Stimulated activated naive CD8-positive, alpha-beta T cell treated with anti-CD3 and anti-CD28 coated beads, Interleukin-15, amount 100 ng/mL, for 72 hours (primary cell): ENCODE results near the gene ADGRF5.

Source experiments
- ATAC-seq: fragments of 150-1000 bp; cut with Tn5 transposase; 2 replicates; pipeline ENCODE4 v1.10.0; 2021; ENCODE audit warnings: mild to moderate bottlenecking, moderate library complexity
- DNase-seq, 2 donors: peaks; one replicate each; pipeline ENCODE4 v3.0.0; 2021 to 2022
- H3K27ac Mint-ChIP-seq, 2 donors: one replicate each; pipeline ENCODE4 v1.8.0; 2022; ENCODE audit warnings: mild to moderate bottlenecking in 2 of 2, mixed read lengths in 2 of 2, moderate library complexity in 2 of 2
- H3K27me3 Mint-ChIP-seq: one replicate; pipeline ENCODE4 v1.8.0; 2022; ENCODE audit warnings: mixed read lengths
- H3K4me1 Mint-ChIP-seq: one replicate; pipeline ENCODE4 v1.8.0; 2022; ENCODE audit warnings: mild to moderate bottlenecking, mixed read lengths
- H3K4me3 Mint-ChIP-seq, 2 donors: one replicate each; pipeline ENCODE4 v1.8.0; 2022; ENCODE audit warnings: mild to moderate bottlenecking in 2 of 2, mixed read lengths in 2 of 2, moderate library complexity in 1 of 2
- H3K9me3 Mint-ChIP-seq, 2 donors: one replicate each; pipeline ENCODE4 v1.8.0; 2022; ENCODE audit warnings: mixed read lengths in 2 of 2

ADGRF5 gene

DNA sequence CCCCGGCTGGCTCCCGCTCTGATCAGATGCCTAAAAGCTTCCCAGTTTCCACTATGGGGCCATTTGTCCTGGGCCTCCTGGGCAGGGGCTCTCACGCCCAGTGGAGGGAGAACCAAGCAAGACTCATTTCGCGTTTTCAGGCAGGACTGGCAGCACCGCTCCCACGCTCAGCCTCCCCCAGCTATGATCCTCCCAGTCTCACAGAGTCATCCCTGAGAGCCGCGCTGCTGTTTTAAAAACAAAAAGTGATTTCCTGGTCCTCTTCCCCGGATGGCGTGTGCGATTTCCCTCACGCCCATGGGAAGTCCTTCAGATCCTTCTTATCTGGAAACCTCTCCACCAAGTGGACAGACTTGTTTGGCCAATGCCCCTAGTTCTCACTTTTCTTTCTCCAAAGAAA is at the start of gene ADGRF5:
Gene ADGRF5 (minus strand): TSS at position 208 of the 400 bp plus-strand sequence. CDS start 15,176 bp downstream, outside the sequence.
- Mint-ChIP-seq H3K9me3 (peaks cover 0 to 8% of the 10 kb centered on the region in 2 donors), H3K4me1 (no peaks in the 10 kb centered on the region), H3K27me3 (peaks cover 32% of the 10 kb centered on the region), H3K27ac (no peak within 1 kb of the TSS), H3K4me3 (no peak within 1 kb of the TSS)
- no peak for ATAC-seq
- no peak for DNase-seq

DNA sequence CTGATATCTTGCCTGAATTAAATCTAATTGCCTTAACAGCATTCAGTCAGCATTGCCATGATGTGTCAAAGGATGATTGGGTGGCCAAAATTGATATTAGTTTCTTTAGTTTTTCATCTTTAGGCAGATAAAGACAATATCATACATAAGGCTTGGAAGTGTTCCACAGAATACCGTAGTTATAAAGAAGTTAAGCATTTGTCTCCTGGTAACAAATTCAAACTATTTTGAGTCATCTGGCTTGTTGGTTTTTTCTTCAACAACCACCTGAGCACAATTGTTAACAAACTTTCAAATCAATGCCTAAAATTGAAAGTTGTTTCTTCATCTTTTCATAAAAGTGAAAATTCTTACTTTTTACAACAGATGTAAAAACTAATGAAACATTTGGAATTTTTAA is 47.5 kb upstream of the ADGRF5 start:
- Mint-ChIP-seq H3K4me3 (no peak overlapping the region), H3K9me3 (no peaks in the 10 kb centered on the region), H3K27ac (no peak overlapping the region), H3K27me3 (peaks cover 18% of the 10 kb centered on the region), H3K4me1 (no peaks in the 10 kb centered on the region)
- DNase-seq: no peak
- ATAC-seq: no peak

- H3K4me1 Mint-ChIP-seq: no peaks in the 10 kb centered on the region
- DNase-seq (no peak), ATAC-seq (no peak)
- H3K27ac Mint-ChIP-seq: no peak overlapping the region
- H3K27me3 Mint-ChIP-seq: peaks cover 18% of the 10 kb centered on the region
- H3K9me3 Mint-ChIP-seq: no peaks in the 10 kb centered on the region
- no peak overlapping the region for H3K4me3 Mint-ChIP-seq
Measured at GRCh38 chr6:46967826-46968349, 46.1 kb upstream of the ADGRF5 start.

DNA sequence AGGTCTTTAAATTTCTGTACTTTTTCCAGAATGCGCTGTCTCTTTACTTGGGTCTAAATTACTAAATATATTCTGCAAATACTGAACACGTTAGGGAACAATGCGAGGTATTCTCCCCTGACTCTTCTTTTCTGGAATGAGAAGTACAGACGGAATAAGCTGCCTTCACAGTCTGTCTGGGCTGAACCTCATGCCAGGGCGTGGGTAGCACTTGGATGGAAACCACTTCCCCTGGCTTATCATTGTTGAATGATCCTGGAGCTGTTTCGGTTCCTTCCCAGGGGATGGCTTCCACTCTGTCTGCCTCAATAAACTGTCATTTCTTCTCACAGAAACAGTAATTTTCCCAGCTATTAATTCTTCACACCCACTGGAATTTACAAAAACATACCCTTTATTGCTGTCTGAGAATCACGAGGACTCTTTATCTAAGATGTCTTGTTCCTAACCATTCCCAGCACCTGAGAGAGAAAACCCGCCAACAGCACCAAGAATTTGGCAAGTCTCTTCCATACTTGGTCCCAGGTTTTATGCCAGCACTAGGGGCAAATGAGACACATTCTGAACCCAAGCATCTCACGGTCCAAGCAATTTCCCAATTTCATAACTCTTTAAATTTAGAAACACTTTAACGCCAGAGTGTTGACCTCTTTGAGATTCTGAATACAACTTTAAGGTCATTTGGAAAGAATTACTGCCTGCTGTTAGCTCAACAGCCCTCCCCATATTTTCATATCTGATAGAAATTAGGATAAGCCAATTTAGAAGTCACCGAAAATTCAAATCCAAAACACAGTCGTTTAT is 43.2 kb upstream of the ADGRF5 start:
- Mint-ChIP-seq H3K27ac (no peak overlapping the region), H3K9me3 (no peaks in the 10 kb centered on the region), H3K4me1 (no peaks in the 10 kb centered on the region), H3K27me3 (peaks cover 9% of the 10 kb centered on the region), H3K4me3 (no peak overlapping the region)
- ATAC-seq: no peak
- no peak for DNase-seq

DNA sequence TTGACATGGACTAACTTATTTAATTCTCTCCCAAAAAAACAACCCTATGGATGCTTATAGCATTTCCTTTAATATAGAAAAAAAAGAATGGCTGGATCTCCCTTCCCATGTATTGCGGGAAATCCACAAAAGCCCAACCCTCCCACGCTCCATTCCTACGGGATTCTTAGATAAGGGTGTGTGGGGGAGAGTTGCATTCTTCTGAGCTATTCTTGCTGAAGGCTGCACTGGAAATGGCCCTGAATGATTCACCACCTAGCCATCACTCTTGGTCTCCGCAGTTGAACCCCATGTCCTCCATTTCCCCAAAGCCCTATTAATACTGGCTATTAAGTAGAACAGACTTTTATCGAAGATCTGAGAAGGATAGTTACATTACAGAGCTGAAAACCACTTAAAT is 41.9 kb upstream of the ADGRF5 start:
- Mint-ChIP-seq H3K4me1 (no peaks in the 10 kb centered on the region), H3K27me3 (peaks cover 16% of the 10 kb centered on the region), H3K9me3 (no peaks in the 10 kb centered on the region), H3K4me3 (no peak overlapping the region), H3K27ac (no peak overlapping the region)
- DNase-seq: no peak
- no peak for ATAC-seq

DNA sequence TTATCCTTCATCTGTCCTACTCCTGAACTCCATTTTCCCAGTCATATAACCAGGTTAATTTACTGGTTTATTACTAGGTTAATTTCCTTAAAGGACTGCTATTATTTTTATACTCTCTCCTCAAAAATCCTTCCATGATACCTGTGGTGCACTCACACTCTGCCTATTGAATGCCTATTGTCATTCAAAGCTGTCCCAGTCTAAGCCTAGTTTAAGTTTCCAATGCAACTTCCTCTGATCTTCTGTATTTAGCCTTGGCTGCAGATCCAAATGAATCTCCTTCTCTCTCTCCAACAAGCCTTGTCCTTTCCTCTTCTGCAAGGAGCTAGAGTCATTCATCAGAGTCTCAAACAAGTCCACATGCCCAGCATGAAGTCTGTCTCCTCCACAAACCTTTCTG is 41.3 kb upstream of the ADGRF5 start:
- ATAC-seq (no peak), DNase-seq (no peak)
- Mint-ChIP-seq H3K27me3 (peaks cover 16% of the 10 kb centered on the region), H3K9me3 (no peaks in the 10 kb centered on the region), H3K4me1 (no peaks in the 10 kb centered on the region), H3K27ac (no peak overlapping the region), H3K4me3 (no peak overlapping the region)

- no peak for ATAC-seq
- Mint-ChIP-seq H3K4me3 (no peak overlapping the region), H3K27me3 (peaks cover 18% of the 10 kb centered on the region), H3K9me3 (no peaks in the 10 kb centered on the region), H3K27ac (no peak overlapping the region), H3K4me1 (no peaks in the 10 kb centered on the region)
- DNase-seq: no peak
Measured at GRCh38 chr6:46961711-46962110, 40.0 kb upstream of the ADGRF5 start.

GRCh38 chr6:46961232-46961631 is 39.5 kb upstream of the ADGRF5 start:
- Mint-ChIP-seq H3K9me3 (no peaks in the 10 kb centered on the region), H3K4me1 (no peaks in the 10 kb centered on the region), H3K4me3 (no peak overlapping the region), H3K27me3 (peaks cover 18% of the 10 kb centered on the region), H3K27ac (no peak overlapping the region)
- DNase-seq (no peak), ATAC-seq (no peak)

- Mint-ChIP-seq H3K27ac (no peak overlapping the region), H3K27me3 (peaks cover 28% of the 10 kb centered on the region), H3K4me3 (no peak overlapping the region), H3K4me1 (no peaks in the 10 kb centered on the region), H3K9me3 (no peaks in the 10 kb centered on the region)
- DNase-seq: no peak
- no peak for ATAC-seq
Measured at GRCh38 chr6:46959419-46959818, 37.7 kb upstream of the ADGRF5 start.

GRCh38 chr6:46956409-46956808 is 34.7 kb upstream of the ADGRF5 start:
- ATAC-seq (no peak), DNase-seq (no peak)
- Mint-ChIP-seq H3K4me1 (no peaks in the 10 kb centered on the region), H3K4me3 (no peak overlapping the region), H3K27ac (no peak overlapping the region), H3K9me3 (no peaks in the 10 kb centered on the region), H3K27me3 (peaks cover 28% of the 10 kb centered on the region)

DNA sequence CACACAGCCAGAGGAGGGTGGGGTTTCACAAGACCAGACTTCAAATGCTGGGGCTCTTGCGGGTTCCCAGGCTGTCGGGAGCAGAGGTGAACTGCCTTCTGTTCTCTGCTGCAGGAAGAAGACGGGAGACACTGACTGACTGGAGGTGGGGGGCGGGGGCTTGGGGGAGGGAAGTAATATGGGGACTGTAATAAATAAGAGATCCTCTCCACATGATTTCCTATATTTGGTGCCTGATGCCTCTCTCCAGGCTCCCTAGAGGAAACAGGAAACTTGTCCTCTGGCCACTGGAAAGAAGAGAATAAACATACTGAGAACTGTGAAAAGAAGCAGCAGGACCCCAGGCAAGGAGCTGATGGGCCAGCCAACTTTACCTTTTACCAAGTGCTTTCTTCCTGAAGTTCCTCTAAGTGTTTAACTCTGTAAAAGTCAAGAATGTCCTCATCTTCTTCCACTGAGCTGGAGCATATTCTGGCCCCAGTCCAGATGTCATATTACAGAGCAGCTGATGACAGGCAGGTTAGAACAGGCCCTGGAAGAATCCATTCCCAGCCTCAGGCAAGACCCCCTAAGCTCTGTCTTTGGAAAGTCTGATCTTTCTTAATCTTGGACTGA is 33.2 kb upstream of the ADGRF5 start:
- H3K4me3 Mint-ChIP-seq: no peak overlapping the region

GRCh38 chr6:46953921-46954320 is 32.2 kb upstream of the ADGRF5 start:
- Mint-ChIP-seq H3K9me3 (no peaks in the 10 kb centered on the region), H3K27ac (no peak overlapping the region), H3K27me3 (peaks cover 29% of the 10 kb centered on the region), H3K4me1 (no peaks in the 10 kb centered on the region), H3K4me3 (no peak overlapping the region)
- no peak for DNase-seq
- no peak for ATAC-seq

More for the DNA sequence above, 33.2 kb upstream of the ADGRF5 start:
- ATAC-seq (no peak), DNase-seq (no peak)
- Mint-ChIP-seq H3K9me3 (no peaks in the 10 kb centered on the region), H3K4me1 (no peaks in the 10 kb centered on the region), H3K27ac (no peak overlapping the region), H3K27me3 (peaks cover 36% of the 10 kb centered on the region)

DNA sequence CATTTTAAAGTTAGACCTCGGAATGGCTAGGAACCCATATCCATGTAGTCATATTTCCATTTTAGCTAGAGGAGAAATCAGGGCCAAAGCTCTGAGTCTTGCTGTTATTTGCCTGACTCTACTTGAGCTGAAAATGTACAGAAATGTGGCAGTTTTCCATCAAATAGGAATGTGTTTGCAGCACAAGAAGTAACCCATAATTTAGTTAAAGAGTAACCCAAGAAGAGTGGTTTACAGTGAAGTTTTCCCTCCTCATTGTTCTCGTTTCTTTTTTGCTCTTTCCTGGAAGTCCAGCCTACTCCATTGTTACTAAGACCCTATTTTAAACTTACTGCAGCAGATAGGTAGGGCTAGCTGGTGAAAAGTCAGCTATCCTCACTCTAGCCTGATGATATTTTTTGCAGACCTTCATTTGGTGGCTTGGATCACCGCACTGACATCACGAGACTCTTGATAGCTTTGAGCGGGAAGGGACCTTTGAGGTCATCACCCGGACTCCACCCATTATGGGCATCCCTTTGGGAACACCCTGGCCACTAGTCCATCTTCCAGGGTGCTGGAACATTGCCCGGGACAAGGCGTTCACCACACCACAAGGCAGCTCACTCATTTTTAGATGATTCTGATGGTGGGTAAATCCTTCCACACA is 28.0 kb upstream of the ADGRF5 start:
- H3K27me3 Mint-ChIP-seq: peaks cover 8% of the 10 kb centered on the region
- H3K9me3 Mint-ChIP-seq: no peaks in the 10 kb centered on the region
- no peak overlapping the region for H3K27ac Mint-ChIP-seq
- no peak for DNase-seq
- ATAC-seq: no peak
- H3K4me1 Mint-ChIP-seq: no peaks in the 10 kb centered on the region
- H3K4me3 Mint-ChIP-seq: no peak overlapping the region

DNA sequence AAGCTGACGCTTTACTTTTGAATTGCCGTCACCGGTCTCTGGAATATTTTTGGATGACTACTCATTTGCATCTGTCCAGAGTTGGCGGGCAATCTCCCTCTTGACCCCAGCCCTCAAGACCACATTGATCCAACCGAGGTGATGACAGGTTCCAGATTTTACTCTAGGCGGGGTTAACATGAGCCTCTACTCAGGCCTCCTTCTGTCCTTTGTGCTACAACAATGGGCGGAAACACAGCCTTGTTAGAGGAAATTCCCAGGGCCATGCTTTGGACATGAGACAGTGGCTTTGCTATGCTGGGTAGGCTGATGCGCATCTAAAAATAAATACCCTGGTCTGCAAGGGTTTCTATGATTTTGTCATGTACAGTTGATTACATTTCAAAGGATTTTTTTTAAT is 27.0 kb upstream of the ADGRF5 start:
- ATAC-seq (no peak), DNase-seq (no peak)
- H3K9me3 Mint-ChIP-seq: no peaks in the 10 kb centered on the region

DNA sequence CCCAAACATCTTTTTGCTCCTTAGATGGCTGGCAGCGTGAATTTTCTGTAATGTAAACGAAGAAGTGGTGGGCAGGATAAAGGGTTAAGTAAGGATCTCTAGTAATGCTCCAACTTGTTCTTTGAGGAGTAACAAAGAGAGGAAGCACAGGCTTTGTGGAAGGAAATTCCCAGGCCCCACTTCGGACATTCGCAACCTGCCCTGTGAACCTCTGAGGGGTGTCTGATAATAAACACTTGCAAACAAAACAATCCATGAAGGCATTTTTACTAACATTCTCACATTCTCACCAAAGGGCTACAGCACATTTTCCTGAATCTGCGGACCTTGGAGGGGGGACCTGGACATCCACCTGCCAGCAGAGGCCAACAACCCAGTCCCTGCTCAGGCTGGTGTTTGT is 25.8 kb upstream of the ADGRF5 start:
- DNase-seq: no peak
- no peaks in the 10 kb centered on the region for H3K4me1 Mint-ChIP-seq
- H3K9me3 Mint-ChIP-seq: no peaks in the 10 kb centered on the region
- peaks cover 8% of the 10 kb centered on the region for H3K27me3 Mint-ChIP-seq
- H3K4me3 Mint-ChIP-seq: no peak overlapping the region
- no peak overlapping the region for H3K27ac Mint-ChIP-seq
- ATAC-seq: no peak

More for the DNA sequence above, 27.0 kb upstream of the ADGRF5 start:
- Mint-ChIP-seq H3K4me1 (no peaks in the 10 kb centered on the region), H3K27me3 (peaks cover 8% of the 10 kb centered on the region), H3K27ac (no peak overlapping the region), H3K4me3 (no peak overlapping the region)
